Stimulated activated CD8-positive, alpha-beta memory T cell treated with anti-CD3 and anti-CD28 coated beads, Interleukin-12 subunit alpha, Interleukin-12 subunit beta, amount 100 ng/mL, for 24 hours (primary cell): ENCODE data around the gene RBM34.
"Not testable (repeated sequence)": the region's sequence is repeated elsewhere in the genome, so short reads cannot be mapped to it uniquely, and the experiment has no call there.

ENCODE experiments used
- DNase-seq: peaks from one replicate; pipeline ENCODE4 v3.0.0-alpha.2; 2020; ENCODE audit errors: extremely low read depth

Gene RBM34, protein sequence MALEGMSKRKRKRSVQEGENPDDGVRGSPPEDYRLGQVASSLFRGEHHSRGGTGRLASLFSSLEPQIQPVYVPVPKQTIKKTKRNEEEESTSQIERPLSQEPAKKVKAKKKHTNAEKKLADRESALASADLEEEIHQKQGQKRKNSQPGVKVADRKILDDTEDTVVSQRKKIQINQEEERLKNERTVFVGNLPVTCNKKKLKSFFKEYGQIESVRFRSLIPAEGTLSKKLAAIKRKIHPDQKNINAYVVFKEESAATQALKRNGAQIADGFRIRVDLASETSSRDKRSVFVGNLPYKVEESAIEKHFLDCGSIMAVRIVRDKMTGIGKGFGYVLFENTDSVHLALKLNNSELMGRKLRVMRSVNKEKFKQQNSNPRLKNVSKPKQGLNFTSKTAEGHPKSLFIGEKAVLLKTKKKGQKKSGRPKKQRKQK

DNA sequence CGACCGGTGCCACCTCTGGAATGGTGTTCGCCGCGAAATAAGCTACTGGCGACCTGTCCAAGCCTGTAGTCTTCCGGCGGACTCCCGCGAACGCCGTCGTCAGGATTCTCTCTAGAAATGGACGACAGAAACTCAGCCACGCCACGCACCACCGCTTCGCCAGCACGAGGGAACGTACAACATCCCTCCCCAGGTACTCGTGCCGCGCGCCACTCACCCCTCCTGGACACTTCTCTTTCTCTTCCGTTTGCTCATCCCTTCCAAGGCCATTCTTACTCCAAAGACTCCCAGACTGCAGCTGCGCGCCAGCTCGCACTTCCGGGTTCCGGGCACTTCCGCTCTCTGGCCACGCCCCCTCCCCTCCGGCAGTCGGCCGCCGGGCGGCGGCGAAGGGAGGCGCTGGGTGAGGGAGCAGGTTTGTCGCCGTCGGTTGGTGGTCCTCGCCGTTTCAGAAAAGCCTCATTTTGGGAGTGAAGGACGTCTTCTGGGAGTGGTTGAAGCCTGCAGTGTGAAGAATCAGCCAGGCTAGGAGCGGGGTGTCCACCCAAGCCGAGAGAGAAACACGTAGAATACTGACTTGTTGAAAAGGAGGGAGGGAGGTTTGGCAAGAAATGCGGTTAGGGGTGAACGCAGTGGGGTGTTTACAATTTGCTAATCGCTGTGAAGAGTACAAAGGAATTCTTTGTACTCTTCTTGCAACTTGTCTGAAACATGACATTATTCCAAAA, at the start of gene RBM34:
RBM34 (minus strand) TSS at position 294 of the 728 bp plus-strand sequence; CDS start at position 270, 24 bp downstream.
- DNase-seq = peak; percentile 80

DNA sequence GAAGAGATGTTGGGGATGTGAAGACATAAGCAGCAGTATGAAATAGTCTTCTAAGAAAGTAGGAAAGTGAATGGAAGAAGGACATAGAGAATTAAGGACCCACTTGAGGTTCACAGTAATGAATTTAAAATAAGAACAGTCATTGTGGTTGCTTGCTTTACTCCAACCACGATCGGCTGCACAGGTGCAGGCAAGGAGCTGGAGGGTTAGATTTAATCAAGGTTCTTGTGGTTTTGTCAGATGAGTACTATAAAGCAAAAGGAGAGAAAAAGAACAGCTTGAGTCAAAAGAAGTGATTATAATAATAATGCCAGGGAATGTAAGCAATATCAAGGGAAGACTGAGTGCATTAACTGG, 46.1 kb upstream of the RBM34 start:
- no peak for DNase-seq

DNA sequence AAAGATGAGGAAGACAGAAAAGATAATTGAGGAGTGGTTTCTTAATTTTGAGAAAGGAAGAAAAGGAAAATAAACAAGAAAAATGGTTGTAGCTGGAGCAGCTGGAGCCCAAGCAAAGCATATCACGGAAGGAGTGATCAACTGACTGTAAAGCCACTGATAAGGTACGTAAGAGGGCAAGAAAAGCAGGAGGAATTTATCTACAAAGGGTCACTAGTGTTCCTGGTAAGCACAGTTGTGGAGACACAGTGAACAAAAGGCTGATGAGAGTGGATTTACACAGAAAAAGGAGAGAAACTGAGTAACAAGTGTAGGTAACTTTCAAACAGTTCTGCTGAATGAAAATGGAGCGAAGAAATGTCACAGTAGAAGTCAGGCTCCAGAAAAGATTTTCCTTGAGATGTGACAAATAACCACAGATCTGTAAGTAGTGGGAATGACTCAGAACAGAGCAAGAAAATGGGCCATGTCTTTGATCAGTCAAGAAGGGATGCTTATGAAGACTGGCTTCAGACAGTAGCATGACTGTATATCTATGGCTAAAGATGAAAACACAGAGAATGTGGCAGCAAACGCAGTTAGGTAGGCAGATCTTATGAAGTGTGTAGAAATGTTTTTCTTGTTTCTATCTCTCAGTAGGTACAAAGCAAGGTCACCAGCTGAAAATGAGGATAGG, 45.6 kb upstream of the RBM34 start:
- DNase-seq = no peak

DNA sequence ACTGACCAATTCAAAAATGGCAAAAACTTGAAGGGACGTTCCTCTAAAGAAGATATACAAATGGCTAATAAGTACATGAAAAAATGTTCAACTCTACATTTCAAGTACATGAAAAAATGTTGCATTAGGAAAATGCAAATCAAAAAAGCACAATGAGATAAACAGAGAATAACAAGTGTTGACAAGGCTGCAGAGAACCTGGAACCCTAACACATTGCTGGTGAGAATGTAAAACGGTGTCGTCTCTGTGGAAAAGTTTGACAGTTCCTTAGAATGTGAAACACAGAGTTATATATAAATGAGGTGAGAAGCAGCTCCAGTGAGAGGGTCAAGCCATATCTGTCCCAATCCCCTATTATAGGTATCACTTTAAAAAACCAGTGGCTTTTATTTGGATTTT, 44.6 kb upstream of the RBM34 start:
- no peak for DNase-seq

DNA sequence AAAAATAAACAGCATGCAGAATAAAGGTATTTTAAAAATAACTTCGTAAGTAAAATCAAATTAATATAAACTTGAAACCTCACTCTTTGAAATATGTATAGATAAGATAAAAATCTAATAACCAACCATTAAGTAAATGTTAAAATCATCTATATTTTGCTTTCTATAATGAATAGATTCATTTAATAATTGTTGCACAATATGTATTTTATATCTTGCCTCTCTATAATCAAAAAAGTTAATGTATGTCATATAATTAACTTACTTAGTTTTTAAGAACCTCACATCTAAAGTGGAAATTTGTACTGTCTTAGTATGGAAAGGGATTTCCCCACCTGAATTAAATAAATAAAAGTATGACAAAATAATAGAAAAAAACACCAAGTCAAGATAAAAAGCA, 42.4 kb upstream of the RBM34 start:
- no peak for DNase-seq

DNA sequence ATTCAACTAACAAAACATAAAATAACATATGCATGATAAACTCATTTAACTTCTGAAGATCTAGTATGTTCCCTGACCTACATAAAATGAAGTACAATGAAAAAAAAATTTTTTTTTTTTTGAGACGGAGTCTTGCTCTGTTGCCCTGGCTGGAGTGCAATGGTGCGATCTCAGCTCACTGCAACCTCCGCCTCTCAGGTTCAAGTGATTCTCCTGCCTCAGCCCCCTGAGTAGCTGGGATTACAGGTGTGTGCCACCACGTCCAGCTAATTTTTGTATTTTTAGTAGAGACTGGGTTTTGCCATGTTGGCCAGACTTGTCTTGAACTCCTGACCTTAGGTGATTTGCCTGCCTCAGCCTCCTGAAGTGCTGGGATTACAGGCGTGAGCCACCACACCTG, 41.4 kb upstream of the RBM34 start:
- DNase-seq = not testable (repeated sequence)

DNA sequence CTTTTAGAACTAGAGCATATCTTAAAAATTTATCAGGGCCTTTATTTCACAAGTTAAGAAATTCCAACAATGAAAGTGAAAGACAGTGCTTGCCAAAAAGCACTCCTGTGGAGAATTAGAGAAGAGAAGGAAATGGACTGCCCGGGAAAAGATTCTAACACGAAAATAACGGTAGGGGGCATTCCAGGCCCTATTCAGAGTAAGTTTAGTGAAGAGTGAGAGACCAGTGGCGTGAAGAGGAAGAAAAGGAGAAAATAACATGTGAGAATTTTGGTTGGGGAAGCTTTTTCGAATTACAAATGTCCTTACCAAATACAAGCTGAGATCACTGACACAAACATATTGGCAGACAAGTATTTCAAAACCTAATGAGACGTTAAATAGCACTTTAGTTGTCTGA, 38.4 kb upstream of the RBM34 start:
- DNase-seq = no peak

DNA sequence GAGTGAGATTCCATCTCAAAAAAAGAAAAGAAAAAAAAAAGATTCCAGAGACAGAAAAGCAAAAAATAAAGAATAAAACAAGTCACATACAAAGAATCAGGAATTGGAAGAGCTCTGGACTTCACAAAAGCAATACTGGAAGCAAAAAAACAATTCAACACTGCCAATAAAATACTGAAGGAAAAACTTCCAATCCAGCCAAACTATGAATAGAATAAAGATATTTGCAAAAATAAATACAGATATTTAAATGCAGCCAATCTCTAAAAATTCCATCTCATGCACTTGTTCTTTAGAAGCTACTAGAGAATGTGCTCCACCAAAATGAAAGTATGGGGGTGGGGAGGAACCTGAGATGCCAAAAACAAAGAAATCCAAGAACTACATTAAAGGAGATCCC, 29.4 kb upstream of the RBM34 start:
- DNase-seq = no peak

DNA sequence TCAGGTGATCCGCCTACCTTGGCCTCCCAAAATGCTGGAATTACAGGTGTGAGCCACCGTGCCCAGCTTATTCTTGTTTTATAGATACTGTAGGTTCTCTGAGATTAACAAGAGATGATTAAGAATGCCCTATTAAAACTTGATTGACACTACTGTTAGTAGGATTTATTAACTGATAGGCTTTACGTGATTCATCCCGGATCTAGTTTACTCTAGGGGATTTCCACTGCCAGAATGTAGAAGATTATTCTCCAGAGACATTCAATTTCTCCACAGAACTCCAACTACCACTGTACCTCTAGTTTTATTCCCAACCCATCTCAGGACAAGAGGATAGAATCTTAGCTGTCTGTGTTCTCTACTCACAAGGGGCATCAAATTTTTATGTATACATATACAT, 26.3 kb upstream of the RBM34 start:
- DNase-seq = no peak

DNA sequence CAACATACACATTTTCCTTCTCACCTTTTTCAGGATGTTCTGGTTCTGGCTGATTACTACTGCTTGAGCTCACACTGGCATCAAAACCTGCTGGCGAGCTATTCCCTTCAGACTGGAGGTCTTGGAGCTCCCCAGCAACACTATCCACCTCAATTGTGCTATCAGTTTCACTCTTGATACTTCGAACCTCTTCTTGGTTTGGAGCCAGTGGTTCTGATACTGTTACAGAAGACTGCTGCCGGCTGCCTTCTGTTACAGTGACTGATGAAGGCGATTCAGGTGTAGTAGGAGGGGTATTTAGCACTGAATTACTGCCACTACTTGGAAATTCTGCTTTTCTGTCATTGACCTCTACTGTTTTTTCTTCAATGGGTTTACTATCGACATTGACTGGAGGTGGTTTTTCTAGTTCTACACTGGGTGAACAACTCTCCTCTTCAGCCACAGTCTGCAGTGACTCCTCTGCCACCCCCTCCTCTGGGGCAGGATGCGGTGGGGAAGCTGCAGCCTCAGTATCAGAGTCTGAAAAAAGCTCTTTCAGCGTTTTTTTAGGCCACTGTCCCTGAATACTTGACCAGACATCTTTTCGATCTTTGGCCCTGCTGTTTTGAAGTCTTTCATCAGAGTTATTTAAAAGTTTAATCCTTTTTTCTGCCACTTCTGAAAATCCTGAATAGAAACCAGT, 20.7 kb upstream of the RBM34 start:
- no peak for DNase-seq

DNA sequence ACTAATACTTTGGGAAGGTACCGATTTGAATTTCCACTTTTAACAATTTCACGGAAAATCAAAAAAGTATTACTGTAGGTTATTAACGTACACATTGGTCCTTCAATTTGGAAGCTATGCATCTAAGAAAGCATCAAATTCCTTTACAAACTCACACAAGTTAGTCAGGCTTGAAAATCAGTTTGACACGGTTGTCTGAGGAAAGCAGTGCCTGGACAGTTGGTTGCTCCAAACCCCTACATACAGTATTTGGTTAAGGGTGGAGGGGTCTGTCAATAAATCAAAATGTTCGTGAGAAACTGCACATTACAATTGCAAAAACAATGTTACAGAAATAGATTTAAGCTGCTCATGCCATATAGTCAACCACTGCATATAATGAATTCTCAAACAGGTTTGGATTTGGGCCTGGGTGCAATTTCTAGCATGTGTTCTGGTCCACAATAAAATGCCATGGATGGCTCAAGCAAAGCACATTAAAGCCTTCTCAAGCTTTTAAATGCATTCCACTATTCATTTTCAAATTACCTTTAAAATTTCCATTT, 19.9 kb upstream of the RBM34 start:
- no peak for DNase-seq

DNA sequence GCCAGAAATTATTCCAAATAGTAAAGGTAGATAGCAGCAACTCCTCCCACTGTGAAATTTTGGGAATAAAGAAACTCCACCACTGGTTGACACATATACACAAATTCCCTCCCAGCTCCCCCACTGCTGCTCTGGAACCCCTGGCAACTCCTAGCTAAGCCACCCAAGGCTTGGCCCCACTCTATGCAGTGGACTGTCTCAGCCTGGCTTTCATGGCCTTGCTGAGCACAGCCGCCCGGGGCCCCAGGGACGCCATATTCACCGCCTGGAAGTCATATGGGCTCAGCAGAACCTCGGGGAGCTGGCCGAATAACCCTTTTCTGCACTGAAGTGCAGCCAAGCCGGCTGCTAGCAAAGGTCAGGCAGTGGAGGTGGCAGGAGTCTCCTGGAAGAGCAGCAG, 15.4 kb upstream of the RBM34 start:
- no peak for DNase-seq

DNA sequence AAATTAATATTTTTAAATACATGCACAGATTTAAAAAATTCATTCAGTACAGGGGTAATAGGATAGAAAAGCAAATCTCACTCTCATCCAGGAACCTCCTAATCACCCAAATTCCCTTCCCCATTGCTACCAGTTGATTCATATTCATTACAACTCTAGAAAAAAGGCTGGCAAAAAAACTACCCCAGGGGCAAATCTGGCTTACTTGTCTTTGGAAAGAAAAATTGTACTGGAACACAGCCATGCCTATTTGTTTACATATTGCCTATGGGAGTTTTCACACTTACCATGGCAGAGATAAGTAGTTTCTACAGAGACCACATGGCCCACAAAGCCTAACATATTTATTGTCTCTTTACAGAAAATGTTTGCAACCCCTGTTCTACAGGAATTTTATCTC, 8.9 kb upstream of the RBM34 start:
- DNase-seq = no peak

DNA sequence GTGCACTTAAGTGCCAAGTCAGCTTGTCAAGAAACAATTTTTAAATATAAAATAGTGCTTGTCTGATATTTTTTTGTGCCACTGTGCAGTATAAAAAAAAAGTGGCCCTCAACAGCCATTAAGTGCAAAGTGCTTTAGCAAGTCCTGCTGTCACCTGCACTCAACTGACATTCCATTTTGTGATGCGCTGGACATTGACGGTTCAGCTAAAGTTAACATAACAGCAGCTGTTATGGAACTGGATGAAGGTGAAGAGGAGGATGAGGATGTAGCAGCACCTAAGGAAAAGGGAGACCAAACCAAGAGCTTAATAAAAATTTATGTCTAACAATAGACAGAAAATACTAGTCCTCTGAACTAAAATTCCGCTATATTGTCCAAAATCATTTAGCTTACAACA, 7.3 kb upstream of the RBM34 start:
- no peak for DNase-seq

DNA sequence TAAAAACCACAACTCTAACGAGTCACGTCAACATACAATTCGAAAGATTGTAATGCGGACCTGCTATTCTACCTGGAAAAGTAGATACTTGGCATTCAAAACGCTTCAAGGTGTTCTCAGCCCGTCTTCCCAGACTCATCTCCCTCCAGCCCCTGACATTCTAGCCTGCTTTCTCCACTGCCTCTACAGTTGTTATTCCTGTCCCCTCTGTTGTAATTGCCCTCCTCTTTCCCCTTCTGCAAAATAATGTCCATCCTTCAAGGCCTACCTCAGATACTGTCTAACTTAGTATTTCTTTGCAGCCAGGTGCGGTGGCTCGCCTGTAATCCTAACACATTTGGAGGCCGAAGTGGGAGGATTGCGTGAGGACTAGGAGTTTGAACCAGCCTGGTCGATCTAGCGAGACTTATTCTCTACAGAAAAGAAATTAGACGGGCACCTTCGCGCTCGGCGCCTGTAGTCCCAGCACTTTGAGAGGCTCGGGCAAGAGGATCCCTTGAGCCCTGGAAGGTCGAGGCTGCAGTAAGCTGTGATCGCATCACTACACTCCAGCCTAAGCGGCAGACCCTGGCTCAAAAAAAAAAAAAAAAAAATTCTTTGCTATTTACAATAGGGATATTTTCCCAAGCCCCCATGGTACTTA, 756 bp upstream of the RBM34 start:
- DNase-seq = no peak

DNA sequence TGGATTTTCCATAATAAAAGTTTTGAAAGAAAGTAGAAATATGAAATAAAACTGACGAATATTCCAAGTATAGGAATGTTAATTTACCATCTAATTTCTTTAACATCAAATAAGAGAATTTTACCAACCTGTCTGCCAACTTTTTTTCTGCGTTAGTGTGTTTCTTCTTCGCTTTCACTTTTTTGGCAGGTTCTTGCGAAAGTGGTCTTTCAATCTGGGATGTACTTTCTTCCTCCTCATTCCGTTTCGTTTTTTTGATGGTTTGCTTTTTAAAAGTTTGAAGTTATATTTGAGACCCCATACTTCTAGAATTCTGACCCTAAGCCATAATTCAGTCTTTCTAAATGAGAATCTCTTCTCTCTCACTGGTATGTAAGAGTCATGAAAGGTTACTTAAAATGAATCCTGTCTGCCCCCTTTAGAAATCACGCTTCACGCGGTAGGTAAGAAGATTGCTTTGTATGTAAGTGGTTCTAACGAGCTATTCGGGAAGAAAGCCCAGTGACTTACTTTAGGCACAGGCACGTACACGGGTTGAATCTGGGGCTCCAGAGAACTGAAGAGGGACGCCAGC, 580 bp downstream of the RBM34 start:
- no peak for DNase-seq

DNA sequence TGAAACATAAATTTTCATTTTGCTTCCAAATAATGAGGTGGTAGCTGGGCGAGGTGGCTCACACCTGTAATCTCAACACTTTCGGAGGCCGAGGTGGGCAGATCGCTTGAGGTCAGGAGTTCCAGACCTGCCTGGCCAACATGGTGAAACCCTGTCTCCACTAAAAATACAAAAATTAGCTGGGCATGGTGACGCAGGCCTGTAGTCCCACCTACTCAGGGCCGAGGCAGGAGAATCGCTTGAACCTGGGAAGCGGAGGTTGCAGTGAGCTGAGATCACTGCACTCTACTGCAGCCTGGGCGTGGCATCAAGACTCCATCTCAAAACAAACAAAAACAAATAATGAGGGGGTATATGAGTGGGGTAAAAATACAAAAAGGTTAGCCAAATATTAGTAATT, 1.1 kb downstream of the RBM34 start:
- DNase-seq = not testable (repeated sequence)

DNA sequence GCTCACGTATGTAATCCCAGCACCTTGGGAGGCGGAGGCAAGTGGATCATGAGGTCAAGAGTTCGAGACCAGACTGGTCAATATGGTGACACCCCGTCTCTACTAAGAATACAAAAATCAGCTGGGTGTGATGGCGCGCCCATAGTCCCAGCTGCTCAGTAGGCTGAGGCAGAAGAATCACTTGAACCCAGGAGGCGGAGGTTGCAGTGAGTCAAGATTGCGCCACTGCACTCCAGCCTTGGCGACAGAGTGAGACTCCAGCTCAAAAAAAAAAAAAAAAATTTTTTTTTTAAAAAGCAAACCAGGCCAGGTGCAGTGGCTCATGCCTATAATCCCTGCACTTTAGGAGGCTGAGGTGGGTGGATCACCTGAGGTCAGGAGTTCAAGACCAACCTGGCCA, 1.8 kb downstream of the RBM34 start:
- DNase-seq = not testable (repeated sequence)

DNA sequence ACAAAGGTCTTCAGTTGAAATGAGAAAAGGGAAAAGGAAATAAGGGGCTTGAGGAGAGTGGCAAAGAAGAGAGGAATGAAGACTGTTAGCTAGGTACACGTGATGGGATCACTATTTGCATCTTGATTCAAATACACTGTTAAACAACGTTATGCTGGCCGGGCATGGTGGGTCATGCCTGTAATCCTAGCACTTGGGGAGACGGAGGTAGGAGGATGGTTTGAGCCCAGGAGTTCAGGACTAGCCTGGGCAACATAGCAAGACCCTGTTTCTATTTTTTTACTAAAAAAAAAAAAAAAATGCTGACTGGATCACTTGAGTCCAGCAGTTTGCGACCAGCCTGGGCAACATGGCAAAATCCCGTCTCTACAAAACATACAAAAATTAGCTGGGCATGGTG, 2.4 kb downstream of the RBM34 start:
- DNase-seq = no peak

DNA sequence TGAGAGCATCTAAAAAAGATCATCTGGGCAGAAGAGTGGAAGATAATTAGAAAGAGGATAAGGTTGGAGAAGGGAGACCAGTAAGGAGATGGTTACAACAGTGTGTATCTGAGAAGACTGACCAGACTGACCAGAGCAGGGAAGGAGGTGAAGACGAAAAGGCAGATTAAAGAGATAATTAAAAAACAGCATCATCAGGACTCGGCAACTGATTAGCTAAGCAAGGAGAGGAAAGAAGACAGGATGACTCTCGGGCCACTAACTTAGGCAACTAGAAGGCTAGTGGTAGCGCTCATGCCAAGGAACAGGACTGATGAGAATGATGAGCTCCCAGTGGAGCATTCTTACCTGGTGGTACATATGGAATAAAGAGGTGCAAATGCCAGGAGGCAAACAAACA, 3.9 kb downstream of the RBM34 start:
- DNase-seq = no peak

DNA sequence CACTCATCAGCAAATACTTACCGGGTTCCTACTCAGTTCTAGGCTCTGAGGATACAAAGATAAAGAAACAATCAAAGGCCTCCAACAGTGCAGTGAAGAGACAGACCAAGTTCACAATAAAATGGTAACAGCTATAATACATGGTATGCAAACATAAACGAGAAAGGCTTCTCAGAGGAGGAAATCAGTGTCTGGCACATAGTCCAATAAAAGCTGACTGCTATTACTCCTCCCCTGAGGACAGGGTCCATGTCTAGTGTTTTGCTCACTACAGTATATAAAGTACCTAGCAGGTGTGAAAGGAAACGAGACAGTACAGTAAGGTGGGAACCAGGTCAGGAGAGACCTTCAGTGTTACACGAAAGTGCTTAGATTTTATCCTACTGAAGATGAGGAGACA, 4.3 kb downstream of the RBM34 start:
- DNase-seq = no peak
